ENCODE data around the gene TBC1D9B.

Gene TBC1D9B

GRCh38 chr5:179865491-179866240 lies 42.0 kb downstream of the TBC1D9B start:
- no peak for DNase-seq
- Mint-ChIP-seq H3K4me1 (peaks cover 36% of the 10 kb centered on the region), H3K27me3 (ENCODE audit: low read depth, poor library complexity) (peaks cover 4% of the 10 kb centered on the region), H3K4me3 (no peak overlapping the region), H3K9me3 (no peaks in the 10 kb centered on the region), H3K27ac (no peak overlapping the region), H3K36me3 (ENCODE audit: low read depth) (peaks cover 41% of the 10 kb centered on the region)
- TF ChIP-seq CTCF (IDR thresholded peaks at IDR 0.05), result no peak

- no peak for DNase-seq
- H3K4me3 Mint-ChIP-seq, result no peak overlapping the region
- TF ChIP-seq CTCF (IDR thresholded peaks at IDR 0.05), result no peak
- H3K27ac Mint-ChIP-seq, result no peak overlapping the region
- H3K4me1 Mint-ChIP-seq, result peaks cover 38% of the 10 kb centered on the region
- peaks cover 11% of the 10 kb centered on the region for H3K27me3 Mint-ChIP-seq (ENCODE audit: low read depth, poor library complexity)
- peaks cover 39% of the 10 kb centered on the region for H3K36me3 Mint-ChIP-seq (ENCODE audit: low read depth)
- H3K9me3 Mint-ChIP-seq, result no peaks in the 10 kb centered on the region
Observed at GRCh38 chr5:179864686-179865085, 43.0 kb downstream of the TBC1D9B start.

GRCh38 chr5:179863449-179864085 lies 44.1 kb downstream of the TBC1D9B start:
- no peak for TF ChIP-seq CTCF (IDR thresholded peaks at IDR 0.05)
- Mint-ChIP-seq H3K36me3 (ENCODE audit: low read depth) (peaks cover 39% of the 10 kb centered on the region), H3K9me3 (no peaks in the 10 kb centered on the region), H3K27ac (peak overlapping the region; percentile 54), H3K27me3 (ENCODE audit: low read depth, poor library complexity) (peaks cover 12% of the 10 kb centered on the region), H3K4me1 (peaks cover 32% of the 10 kb centered on the region), H3K4me3 (no peak overlapping the region)
- no peak for DNase-seq

- Mint-ChIP-seq H3K27me3 (ENCODE audit: low read depth, poor library complexity) (peaks cover 12% of the 10 kb centered on the region), H3K9me3 (no peaks in the 10 kb centered on the region), H3K36me3 (ENCODE audit: low read depth) (peaks cover 35% of the 10 kb centered on the region), H3K4me1 (peaks cover 33% of the 10 kb centered on the region), H3K27ac (no peak overlapping the region), H3K4me3 (no peak overlapping the region)
- TF ChIP-seq CTCF (IDR thresholded peaks at IDR 0.05), result no peak
- no peak for DNase-seq
Observed at GRCh38 chr5:179862891-179863290, 44.8 kb downstream of the TBC1D9B start.

GRCh38 chr5:179862296-179862695 lies 45.4 kb downstream of the TBC1D9B start:
- TF ChIP-seq CTCF (IDR thresholded peaks at IDR 0.05), result no peak
- no peak overlapping the region for H3K27ac Mint-ChIP-seq
- no peak for DNase-seq

More at GRCh38 chr5:179862296-179862695, 45.4 kb downstream of the TBC1D9B start:
- Mint-ChIP-seq H3K4me1 (peaks cover 33% of the 10 kb centered on the region), H3K4me3 (no peak overlapping the region), H3K36me3 (ENCODE audit: low read depth) (peaks cover 38% of the 10 kb centered on the region), H3K27me3 (ENCODE audit: low read depth, poor library complexity) (peaks cover 12% of the 10 kb centered on the region), H3K9me3 (no peaks in the 10 kb centered on the region)

Measured in nephron progenitor cell (in vitro differentiated cells).